ENCODE measurements around the gene HSD17B3.

Gene HSD17B3

DNA sequence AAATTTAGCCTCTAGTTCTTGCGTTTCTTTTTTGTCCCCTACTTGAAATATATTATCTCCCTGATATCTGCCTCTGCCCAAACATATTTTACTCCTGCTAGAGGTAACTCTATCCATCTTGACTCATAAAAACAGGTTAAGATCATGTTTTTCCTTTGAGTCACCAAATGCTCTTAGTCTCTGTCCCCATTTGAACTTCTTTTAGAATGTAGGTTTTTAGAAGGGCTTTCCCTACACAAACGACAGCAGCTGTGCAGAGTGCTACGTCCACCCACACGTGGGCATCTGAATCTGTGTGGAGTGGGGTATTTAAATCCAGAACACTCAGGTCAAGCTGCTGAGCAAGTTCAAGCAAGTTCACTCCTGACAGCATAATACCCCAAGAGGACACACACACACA lies 2.2 kb downstream of the HSD17B3 start:
- DNase-seq (ENCODE audit: insufficient read length) (no peak), FAIRE-seq (no peak)
- TF ChIP-seq POLR2AphosphoS5 (IDR thresholded peaks at IDR 0.05; ENCODE audit: low read depth, low read length) (no peak), TAF1 (IDR thresholded peaks at IDR 0.05; ENCODE audit: borderline replicate concordance, low read depth, low read length) (no peak), POLR2A (IDR thresholded peaks at IDR 0.05; ENCODE audit: low read depth, low read length) (no peak)

DNA sequence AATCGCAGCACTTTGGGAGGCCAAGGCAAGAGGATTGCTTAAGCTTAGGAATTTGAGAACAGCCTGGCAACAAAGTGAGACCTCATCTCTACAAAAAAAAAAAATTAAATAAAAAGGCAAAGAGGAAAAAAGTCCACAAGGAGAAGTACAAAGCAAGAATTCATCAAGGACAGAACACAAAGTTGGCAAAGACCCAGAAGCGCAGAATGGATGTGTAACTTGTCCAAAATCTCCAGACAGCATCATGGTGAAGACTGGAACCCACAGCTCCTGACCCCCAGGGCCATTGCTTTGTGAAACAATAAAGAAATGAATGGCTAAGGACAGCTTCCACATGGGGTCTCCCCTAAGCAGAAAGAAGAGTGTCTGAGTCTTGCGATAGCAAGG lies 7.8 kb downstream of the HSD17B3 start:
- TF ChIP-seq POLR2AphosphoS5 (IDR thresholded peaks at IDR 0.05; ENCODE audit: low read depth, low read length) (no peak), TAF1 (IDR thresholded peaks at IDR 0.05; ENCODE audit: borderline replicate concordance, low read depth, low read length) (no peak), POLR2A (IDR thresholded peaks at IDR 0.05; ENCODE audit: low read depth, low read length) (no peak)
- DNase-seq (ENCODE audit: insufficient read length) (no peak), FAIRE-seq (no peak)

DNA sequence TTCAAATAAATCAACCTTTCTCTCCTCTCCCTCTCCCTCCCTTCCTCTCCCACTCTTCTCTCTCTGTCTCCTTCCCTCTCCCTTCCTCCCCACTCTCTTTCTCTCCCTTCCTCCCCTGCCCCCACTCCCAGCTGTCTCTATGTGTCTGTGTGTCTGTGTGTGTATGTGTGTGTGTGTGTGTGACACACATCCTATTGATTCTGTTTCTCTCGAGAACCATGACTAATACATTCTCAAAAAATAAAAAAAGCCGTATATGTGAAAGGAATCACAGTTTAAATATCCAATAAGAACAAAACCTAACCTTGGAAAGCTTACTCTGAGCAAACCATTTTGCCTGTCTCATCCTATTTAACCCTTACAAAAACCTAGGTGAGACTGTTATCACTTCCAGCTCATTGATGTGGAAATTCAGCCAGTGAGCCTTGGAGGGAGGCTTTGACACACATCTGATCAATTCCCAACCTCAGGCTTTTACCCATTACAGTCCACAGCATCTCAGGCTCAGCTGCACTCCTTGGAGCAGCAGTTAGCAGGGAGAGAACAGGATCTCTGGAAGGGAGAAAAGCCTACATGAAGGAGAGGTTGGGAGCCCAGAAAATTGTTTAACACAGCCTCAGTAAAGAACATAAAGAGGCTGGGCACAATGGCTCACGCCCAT lies 8.3 kb downstream of the HSD17B3 start:
- no peak for DNase-seq (ENCODE audit: insufficient read length)
- FAIRE-seq, result no peak
- no peak for TF ChIP-seq POLR2AphosphoS5 (IDR thresholded peaks at IDR 0.05; ENCODE audit: low read depth, low read length)
- no peak for TF ChIP-seq POLR2A (IDR thresholded peaks at IDR 0.05; ENCODE audit: low read depth, low read length)
- TF ChIP-seq TAF1 (IDR thresholded peaks at IDR 0.05; ENCODE audit: borderline replicate concordance, low read depth, low read length), result no peak

DNA sequence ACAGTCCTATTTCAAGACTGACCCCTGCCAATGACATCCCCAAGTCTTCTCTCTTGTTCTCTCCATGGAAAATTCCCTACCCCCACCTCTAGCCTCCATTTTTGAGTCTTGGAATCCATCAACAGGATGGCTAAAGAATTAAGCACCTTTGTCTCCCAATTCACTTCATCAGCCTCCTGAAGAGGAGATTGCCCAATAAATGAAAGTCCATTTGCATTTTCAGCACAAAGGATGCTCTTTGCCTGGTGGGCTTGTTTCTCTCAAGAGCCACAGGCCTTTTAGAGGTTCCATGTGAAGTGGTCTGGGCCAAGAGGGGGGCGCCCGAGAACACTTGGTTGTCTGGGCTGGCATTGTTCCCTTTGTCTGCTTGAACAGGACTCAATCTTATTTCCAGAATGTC lies 12.6 kb downstream of the HSD17B3 start:
- no peak for FAIRE-seq
- TF ChIP-seq TAF1 (IDR thresholded peaks at IDR 0.05; ENCODE audit: borderline replicate concordance, low read depth, low read length) (no peak), POLR2A (IDR thresholded peaks at IDR 0.05; ENCODE audit: low read depth, low read length) (no peak)
- no peak for DNase-seq (ENCODE audit: insufficient read length)

DNA sequence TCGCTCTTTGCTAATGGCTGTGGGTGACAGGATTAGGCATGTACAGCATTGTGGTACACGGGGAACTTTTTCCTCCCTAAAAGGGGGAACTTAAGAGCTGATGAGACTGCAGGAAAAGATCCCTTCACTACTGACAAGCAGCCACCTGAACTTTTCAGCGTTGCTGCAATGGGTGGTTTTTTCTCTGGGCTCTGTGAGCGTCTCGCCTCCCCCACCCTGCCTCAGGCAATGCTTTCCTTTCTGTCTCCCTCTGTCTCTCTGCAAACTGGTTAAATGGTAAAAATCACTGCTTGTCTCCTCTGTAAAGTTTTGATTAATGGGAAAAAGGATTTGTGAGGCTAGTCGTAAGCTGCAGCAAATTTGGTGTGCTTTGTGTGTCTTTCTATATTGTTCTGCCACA lies 20.3 kb downstream of the HSD17B3 start:
- no peak for TF ChIP-seq POLR2A (IDR thresholded peaks at IDR 0.05; ENCODE audit: low read depth, low read length)
- no peak for TF ChIP-seq POLR2AphosphoS5 (IDR thresholded peaks at IDR 0.05; ENCODE audit: low read depth, low read length)
- TF ChIP-seq TAF1 (IDR thresholded peaks at IDR 0.05; ENCODE audit: borderline replicate concordance, low read depth, low read length), result no peak
- no peak for FAIRE-seq

DNA sequence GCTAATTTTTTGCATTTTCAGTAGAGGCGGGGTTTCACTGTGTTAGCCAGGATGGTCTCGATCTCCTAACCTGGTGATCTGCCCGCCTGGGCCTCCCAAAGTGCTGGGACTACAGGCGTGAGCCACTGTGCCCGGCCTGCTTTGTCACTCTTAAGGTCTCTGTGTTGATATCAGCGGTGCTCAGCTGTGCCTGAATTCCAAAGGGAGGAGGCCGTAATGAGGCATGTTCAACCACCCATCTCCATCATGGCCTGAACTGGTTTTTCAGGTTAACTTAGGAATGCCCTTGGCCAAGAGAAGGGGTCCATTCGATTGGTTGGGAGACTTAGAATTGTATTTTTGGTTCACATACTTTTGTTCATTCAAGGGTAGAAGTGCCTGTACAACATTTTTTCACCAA lies 22.0 kb downstream of the HSD17B3 start:
- TF ChIP-seq TAF1 (IDR thresholded peaks at IDR 0.05; ENCODE audit: borderline replicate concordance, low read depth, low read length) (no peak), POLR2AphosphoS5 (IDR thresholded peaks at IDR 0.05; ENCODE audit: low read depth, low read length) (no peak), POLR2A (IDR thresholded peaks at IDR 0.05; ENCODE audit: low read depth, low read length) (no peak)
- FAIRE-seq (no peak), DNase-seq (ENCODE audit: insufficient read length) (no peak)

More for the DNA sequence above, 20.3 kb downstream of the HSD17B3 start:
- DNase-seq (ENCODE audit: insufficient read length), result no peak

DNA sequence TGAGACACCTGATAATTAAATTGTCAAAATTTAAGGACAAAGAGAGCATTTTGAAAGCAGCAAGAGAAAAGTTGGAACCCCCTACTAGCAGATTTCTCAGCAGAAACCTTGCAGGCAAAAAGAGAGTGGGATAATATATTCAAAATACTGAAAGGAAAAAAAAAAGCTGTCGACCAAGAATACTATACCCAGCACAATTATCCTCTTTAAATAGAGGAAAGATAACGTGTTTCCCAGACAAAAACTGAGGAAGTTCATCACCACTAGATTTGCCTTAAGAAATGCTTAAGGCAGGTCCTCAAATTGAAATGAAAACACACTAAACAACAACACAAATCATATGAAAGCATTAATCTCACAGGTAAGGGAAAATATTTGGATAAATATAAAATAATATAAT lies 27.0 kb downstream of the HSD17B3 start:
- TF ChIP-seq POLR2AphosphoS5 (IDR thresholded peaks at IDR 0.05; ENCODE audit: low read depth, low read length) (no peak), POLR2A (IDR thresholded peaks at IDR 0.05; ENCODE audit: low read depth, low read length) (no peak), TAF1 (IDR thresholded peaks at IDR 0.05; ENCODE audit: borderline replicate concordance, low read depth, low read length) (no peak)
- FAIRE-seq (no peak), DNase-seq (ENCODE audit: insufficient read length) (no peak)

DNA sequence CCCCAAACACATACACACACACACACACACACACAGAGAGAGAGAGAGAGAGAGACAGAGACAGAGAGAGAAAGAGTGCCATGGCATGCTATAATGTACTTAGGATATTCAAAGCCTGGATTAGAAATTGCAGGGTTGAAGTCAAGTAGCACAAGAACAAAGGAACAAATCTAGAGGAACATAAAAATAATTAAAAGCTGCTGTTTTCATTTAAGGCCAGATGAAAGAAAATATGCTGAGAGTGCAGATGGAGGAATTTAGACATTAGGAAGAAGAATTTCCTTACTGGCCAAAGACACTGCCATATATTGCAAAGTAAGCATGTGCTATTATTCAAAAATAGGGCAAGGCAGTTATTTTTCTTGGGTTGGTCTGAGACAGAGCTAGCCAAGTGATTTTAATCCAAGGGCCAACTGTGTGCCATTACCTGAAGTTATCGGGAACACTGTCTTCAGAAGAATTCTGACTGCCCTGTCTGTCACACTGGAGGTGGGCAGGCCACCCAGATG lies 31.7 kb downstream of the HSD17B3 start:
- FAIRE-seq, result no peak
- no peak for TF ChIP-seq POLR2A (IDR thresholded peaks at IDR 0.05; ENCODE audit: low read depth, low read length)
- no peak for TF ChIP-seq POLR2AphosphoS5 (IDR thresholded peaks at IDR 0.05; ENCODE audit: low read depth, low read length)
- no peak for TF ChIP-seq TAF1 (IDR thresholded peaks at IDR 0.05; ENCODE audit: borderline replicate concordance, low read depth, low read length)
- DNase-seq (ENCODE audit: insufficient read length), result no peak

DNA sequence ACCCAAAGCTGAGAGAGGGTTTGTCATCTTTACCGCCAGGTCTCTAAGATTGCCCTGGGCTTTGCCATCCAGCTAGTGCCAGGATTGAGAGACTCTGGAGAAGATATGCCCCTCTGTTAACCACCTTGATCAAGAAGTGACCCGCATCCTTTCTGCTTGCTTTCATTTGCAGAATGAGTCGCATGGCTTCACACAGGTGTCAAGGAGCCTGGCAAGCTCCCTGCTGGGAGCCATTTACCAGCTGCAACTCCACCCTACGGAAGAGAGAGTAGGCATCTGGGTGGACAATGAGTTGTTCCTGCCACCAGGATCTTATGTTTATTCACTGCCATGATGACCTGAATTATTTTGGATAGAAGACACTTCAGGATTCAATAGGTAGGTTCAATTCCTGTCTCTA lies 43.0 kb downstream of the HSD17B3 start:
- FAIRE-seq (no peak), DNase-seq (ENCODE audit: insufficient read length) (no peak)
- no peak for TF ChIP-seq TAF1 (IDR thresholded peaks at IDR 0.05; ENCODE audit: borderline replicate concordance, low read depth, low read length)
- no peak for TF ChIP-seq POLR2AphosphoS5 (IDR thresholded peaks at IDR 0.05; ENCODE audit: low read depth, low read length)
- no peak for TF ChIP-seq POLR2A (IDR thresholded peaks at IDR 0.05; ENCODE audit: low read depth, low read length)

DNA sequence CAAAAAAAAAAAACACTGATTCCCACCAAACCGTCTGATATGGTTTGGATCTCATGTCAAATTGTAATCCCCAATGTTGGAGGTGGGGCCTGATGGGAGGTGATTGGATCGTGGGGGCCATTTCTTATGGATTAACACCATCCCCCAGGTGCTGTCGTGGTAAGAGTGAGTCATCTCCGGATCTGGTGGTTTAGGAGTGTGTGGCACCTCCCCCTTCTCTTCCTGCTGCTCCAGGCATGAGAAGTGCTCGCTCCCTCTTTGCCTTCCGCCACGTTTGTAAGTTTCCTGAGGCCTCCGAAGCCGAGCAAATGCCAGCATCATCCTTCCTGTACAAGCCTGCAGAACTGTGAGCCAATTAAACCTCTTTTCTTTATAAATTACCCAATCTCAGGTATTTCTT lies 45.2 kb downstream of the HSD17B3 start:
- FAIRE-seq (no peak), DNase-seq (ENCODE audit: insufficient read length) (no peak)
- TF ChIP-seq TAF1 (IDR thresholded peaks at IDR 0.05; ENCODE audit: borderline replicate concordance, low read depth, low read length) (no peak), POLR2A (IDR thresholded peaks at IDR 0.05; ENCODE audit: low read depth, low read length) (no peak), POLR2AphosphoS5 (IDR thresholded peaks at IDR 0.05; ENCODE audit: low read depth, low read length) (no peak)

DNA sequence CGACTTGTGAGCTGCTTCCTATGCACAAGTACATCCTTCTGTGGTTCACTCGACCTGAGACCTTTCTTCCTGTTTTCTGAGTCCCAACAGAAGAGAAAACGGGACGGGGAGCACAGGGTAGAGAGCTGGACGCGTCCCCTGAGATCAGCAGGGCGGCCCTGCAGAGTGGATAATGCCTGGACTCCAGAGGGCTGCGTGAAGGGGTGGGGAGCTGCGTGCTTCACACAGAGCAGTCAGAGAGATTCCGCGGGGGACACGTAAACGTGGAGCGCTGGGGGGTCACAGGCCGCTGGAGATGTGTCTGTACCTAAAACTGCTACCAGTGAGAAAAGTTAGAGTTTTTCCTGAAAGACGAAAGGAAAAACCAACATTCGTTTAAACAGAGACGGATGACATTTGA lies 46.3 kb downstream of the HSD17B3 start:
- TF ChIP-seq POLR2AphosphoS5 (IDR thresholded peaks at IDR 0.05; ENCODE audit: low read depth, low read length) (no peak), TAF1 (IDR thresholded peaks at IDR 0.05; ENCODE audit: borderline replicate concordance, low read depth, low read length) (no peak), POLR2A (IDR thresholded peaks at IDR 0.05; ENCODE audit: low read depth, low read length) (no peak)
- no peak for FAIRE-seq
- DNase-seq (ENCODE audit: insufficient read length), result no peak

DNA sequence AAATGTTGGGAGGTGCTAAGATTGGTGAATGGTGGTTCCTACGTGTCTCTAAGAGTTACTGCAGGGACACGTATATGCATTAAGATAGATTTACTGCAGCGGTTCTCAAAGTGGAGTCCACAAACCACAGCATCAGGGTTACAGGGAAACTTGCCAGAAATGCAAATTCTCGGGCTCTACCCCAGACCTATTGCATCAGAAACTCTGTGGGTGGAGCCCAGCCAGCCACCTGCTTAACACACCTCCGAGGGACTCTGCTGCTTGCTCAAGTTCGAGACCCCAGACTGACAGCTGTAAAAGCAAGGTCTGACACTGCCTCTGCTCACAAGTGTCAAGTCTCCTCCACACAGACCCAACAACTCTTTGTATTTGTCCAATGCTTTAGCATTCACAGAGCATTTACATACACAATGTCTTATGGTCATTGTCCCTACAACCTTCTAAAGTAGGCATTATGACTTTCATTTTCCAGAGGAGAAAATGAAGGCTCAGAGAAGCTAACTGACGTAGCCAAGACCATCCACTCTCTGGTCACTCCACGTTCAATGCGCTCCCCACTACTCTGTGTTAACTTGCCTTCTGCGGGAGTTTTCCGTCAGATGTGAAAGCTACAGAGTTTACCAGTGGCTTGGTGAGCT lies 48.8 kb downstream of the HSD17B3 start:
- no peak for TF ChIP-seq TAF1 (IDR thresholded peaks at IDR 0.05; ENCODE audit: borderline replicate concordance, low read depth, low read length)
- no peak for TF ChIP-seq POLR2AphosphoS5 (IDR thresholded peaks at IDR 0.05; ENCODE audit: low read depth, low read length)
- no peak for TF ChIP-seq POLR2A (IDR thresholded peaks at IDR 0.05; ENCODE audit: low read depth, low read length)
- FAIRE-seq, result no peak
- DNase-seq (ENCODE audit: insufficient read length), result no peak

All from GM12892 (cell line).